Suprapubic skin (tissue), 4 donors: ENCODE data around the gene ZNF681.

Source experiments
- POLR2A ChIP-seq, 2 donors: fragments of 450-650 bp; IDR thresholded peaks; one replicate each; pipeline ENCODE4 v1.6.1; 2017; ENCODE audit warnings: antibody characterized with exemption in 2 of 2, mild to moderate bottlenecking in 2 of 2, moderate library complexity in 2 of 2
- POLR2AphosphoS5 ChIP-seq, 3 donors: sonication (generic); formaldehyde crosslinking; IDR thresholded peaks; one replicate each; pipeline ENCODE4 v1.6.1; 2017; ENCODE audit warnings: antibody characterized with exemption in 3 of 3
- TF ChIP-seq, protein P1 (sequence below), 2 donors: fragments of 200-600 bp in 1 of 2; fragments of 450-650 bp in 1 of 2; sonication (generic) in 1 of 2; IDR thresholded peaks; one replicate each; pipeline ENCODE4 v1.5.1; 2016 to 2019; ENCODE audit warnings: antibody characterized with exemption in 2 of 2, mild to moderate bottlenecking in 1 of 2, moderate library complexity in 1 of 2

DNA sequence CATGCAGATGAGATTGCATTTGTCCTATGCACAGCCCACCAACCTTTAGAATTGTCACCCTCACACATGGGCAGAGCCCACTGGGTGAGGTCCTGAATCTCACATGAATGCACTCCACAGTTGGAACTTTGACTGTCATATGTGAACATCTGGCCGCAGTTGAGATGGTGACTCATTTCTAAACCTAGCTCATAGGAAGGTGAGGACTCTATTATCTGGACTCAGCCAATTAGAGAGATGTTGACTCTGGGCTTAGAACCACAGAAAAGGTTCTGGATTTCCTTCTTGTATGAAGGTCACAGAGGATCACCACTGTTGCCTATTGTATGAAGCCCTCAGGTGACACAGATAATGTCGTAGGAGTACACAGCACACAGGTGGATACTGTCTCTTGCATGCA, 25.6 kb upstream of the ZNF681 start:
- no peak for TF ChIP-seq POLR2AphosphoS5 (IDR thresholded peaks at IDR 0.05)
- TF ChIP-seq, protein P1, sequence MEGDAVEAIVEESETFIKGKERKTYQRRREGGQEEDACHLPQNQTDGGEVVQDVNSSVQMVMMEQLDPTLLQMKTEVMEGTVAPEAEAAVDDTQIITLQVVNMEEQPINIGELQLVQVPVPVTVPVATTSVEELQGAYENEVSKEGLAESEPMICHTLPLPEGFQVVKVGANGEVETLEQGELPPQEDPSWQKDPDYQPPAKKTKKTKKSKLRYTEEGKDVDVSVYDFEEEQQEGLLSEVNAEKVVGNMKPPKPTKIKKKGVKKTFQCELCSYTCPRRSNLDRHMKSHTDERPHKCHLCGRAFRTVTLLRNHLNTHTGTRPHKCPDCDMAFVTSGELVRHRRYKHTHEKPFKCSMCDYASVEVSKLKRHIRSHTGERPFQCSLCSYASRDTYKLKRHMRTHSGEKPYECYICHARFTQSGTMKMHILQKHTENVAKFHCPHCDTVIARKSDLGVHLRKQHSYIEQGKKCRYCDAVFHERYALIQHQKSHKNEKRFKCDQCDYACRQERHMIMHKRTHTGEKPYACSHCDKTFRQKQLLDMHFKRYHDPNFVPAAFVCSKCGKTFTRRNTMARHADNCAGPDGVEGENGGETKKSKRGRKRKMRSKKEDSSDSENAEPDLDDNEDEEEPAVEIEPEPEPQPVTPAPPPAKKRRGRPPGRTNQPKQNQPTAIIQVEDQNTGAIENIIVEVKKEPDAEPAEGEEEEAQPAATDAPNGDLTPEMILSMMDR (IDR thresholded peaks at IDR 0.05), result no peak
- no peak for TF ChIP-seq POLR2A (IDR thresholded peaks at IDR 0.05)
